Measurements from ENCODE around the gene PROM2.

PROM2 gene

GRCh38 chr2:95289253-95289652, 15.0 kb downstream of the PROM2 start:
- no peak for DNase-seq

DNA sequence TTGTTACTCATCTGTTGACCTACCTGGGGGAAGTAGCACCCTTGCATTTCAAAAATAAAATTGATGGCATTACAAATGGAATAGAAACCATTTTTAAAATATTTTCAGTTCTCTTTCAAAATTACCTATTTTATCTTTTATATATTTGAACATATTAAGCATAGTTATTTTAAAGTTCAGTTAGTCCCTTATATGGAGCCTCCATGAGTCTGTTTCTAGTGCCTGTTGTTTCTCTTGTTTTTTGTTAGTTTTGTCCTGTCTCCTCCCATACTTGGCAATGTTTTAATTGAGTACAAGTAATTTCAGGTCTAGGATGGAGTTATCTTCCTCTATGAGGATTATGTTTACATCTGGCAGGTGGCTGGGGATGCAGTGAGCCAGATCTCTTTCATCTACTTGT, 17.0 kb downstream of the PROM2 start:
- DNase-seq: no peak

DNA sequence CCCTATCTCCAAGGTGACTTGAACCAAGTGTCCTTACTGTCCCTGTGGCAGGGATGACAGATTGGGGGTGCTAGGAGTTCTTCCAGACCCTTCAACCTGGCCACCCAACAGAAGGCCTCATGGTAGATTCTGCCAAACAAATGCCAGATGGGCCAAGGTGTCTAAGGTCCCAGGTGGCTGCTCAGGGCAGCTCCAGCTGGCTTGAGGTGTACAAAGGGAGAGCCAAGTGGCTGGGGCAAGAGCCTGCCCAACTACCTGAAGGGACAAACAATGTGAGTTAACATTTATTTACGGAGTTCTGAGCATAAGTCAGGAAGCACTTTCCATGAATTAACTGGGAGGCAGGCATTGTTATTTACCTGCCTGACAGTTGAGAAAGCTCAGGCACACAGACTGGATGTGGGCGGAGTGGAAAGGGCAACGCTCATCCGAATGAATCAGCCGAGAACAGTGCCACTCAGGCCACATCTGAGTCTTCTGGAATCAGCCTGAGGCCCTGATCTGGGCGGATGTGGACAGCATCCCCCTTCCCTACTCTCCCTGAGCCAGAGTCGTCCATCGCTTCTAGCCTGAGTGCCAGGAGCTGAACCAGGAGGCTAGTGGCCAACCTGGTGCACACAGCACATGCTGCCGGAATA, 18.5 kb downstream of the PROM2 start:
- DNase-seq: no peak

GRCh38 chr2:95294579-95295250, 20.5 kb downstream of the PROM2 start:
- DNase-seq: no peak

- DNase-seq: no peak
These were observed 21.1 kb downstream of the PROM2 start for GRCh38 chr2:95295376-95295775.

DNA sequence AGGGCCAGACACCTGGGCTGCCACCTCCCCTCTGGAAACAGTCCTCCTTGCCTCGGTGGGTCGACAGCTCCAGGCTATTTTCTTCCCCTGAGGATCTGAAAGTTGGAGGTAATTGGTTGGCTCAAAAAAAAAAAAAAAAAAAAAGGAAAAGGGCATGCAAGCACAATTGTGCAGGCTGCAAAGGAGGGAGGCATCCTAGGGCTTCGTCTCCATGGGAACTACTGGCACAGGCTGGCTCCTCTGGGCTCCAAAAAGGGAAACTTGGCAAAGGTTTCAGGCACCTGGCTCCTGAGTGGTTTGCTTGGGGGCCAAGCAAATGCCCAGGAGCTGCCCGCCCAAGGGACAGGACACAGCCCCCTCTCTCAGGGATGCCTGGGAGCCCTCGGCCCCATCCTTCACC, 21.8 kb downstream of the PROM2 start:
- no peak for DNase-seq

- DNase-seq: no peak
These were observed 22.7 kb downstream of the PROM2 start, which contains the start of gene KCNIP3 for GRCh38 chr2:95296880-95297487. TSS of gene KCNIP3 (plus strand) at chr2:95297347. CDS start at chr2:95297439, 92 bp downstream.

GRCh38 chr2:95297639-95298395, 23.6 kb downstream of the PROM2 start:
- DNase-seq: no peak

GRCh38 chr2:95298486-95299111, 24.4 kb downstream of the PROM2 start:
- DNase-seq: no peak

- DNase-seq: no peak
These were observed 25.7 kb downstream of the PROM2 start for GRCh38 chr2:95299961-95300360.

- no peak for DNase-seq
These were observed 26.2 kb downstream of the PROM2 start for GRCh38 chr2:95300450-95300849.

- DNase-seq: no peak
These were observed 26.9 kb downstream of the PROM2 start for GRCh38 chr2:95301186-95301585.

DNA sequence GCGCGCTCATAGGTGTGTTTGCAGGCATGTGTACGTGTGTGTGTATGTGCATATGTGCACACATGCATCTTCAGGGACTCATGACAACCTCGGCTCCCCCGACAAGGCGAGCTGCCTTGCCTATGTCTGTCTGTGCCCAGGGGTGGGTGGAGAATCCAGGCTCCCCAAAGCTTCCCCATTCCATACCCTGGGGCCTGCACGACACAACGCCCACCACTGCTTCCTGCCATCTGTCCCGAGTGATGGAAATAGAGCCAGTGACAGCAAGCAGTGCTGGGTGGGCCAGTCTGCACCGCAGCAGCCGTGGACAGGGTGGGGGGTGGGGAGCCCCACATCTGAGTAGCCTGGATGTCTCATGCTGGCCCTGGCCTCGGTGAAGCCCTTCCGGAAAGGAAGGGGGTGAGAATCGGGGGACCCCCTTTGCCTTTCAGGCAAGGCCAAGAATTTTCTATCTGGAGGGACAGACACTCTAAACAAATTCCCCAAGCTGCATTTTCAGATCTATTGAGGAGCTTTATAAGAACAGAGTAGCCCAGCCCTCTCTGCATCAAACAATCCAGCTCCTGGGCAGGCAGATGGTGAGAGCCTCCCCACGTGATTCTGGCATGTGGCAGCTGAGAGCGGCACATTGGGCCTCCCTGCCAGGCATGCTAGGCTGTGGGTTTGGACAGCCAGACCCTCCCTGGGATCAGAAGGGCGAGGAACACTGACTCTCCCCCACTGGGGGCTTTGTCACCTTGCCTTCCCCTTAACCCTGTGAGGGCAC, 27.8 kb downstream of the PROM2 start:
- no peak for DNase-seq

DNA sequence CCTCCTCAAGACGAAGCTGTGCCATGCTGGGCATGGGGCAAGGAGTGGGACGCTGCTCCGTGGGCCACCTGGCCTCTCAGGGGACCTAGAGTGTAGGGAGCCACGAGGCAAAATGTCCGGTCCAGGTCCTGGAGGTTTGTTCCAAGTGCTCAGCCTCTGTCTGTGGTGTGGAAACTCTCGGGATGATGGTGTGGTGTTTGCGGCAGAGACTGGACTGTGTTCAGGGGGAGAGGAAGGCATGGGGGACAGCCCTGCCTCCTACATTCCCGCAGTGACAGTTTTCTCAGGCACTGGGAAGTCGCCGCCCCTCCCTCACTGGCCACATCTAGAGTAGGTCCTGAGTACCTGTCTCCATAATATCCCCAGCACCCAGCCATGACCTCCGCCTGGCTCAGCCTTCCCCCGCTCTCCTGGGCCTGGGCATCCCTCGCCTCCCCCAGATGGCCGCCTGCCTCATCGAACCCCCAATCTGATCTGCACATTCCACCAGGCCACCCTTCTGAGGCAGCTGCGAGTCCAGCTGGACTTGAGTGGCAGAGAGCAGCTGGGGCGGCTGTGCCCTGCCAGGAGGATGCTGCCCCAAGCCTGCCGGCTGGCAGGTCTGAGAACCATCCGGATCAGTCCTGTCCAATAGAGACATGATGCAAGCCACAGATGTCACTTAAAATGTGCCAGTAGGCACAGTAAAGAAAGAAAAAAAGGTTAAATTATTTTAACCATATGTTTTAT, 29.1 kb downstream of the PROM2 start:
- DNase-seq: no peak

DNA sequence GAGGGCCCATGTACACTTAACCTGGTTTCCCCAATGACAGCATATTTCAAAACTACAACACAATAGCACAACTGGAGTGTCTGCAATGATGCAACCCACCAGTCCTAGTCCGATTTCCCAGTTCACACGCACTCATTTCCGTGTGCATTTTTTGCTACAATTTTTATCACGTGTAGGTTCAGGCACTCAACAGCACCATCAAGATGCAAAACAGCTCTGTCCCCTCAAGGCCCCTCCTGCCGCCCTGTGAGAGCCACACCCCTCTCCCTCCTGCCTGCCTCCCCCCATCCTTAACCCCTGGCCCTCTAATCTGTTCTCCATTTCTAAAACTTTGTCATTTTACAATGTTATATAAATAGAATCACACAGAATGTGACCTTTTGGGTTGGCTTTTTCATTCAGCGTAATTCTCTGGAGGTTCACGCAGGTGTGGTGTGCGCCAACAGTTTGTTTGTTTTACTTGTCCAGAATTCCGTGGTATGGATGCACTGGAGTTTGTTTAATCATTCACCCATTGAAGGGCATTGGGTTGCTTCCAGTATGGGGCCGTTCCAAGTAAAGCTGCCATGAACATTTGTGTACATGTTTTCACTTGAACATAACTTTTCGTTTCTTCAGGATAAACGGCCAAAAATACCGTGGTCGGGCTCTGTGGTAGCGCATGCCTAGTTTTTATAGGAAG, 31.3 kb downstream of the PROM2 start:
- no peak for DNase-seq

GRCh38 chr2:95306336-95306895, 32.2 kb downstream of the PROM2 start:
- no peak for DNase-seq

- no peak for DNase-seq
These were observed 32.8 kb downstream of the PROM2 start for GRCh38 chr2:95307036-95307435.

- DNase-seq: no peak
These were observed 33.6 kb downstream of the PROM2 start for GRCh38 chr2:95307878-95308277.

DNA sequence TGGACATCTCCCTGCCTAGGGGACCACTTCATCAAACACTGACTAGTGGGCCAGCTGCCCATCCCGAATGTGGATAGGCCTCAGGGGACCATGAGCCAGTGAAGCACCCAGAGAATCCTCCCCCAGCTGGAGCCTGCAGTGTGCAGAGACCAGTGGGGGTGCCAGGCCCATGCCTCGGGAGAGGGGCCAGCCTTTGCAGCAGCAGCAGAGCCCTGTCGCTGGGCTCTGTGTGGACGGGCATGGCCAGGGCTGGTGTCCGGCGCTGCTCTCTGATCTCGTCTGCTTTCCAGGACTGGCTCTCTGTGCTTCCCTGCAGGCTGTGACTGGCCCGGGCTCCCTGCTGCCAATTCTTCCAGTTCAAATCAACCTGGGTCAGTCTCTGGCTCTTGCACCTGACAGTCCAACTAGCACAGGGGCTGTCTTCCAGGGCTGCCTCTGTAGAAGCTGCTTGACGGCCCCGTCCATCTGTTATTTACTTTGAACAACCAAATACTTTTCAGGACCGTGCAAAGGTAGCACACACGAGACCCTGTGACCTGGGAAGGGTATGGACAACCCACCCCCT, 34.3 kb downstream of the PROM2 start:
- no peak for DNase-seq

- no peak for DNase-seq
These were observed 35.4 kb downstream of the PROM2 start for GRCh38 chr2:95309599-95309998.
